ENCODE data around the gene EIF4G3.
"Not testable (repeated sequence)": the region's sequence is repeated elsewhere in the genome, so short reads cannot be mapped to it uniquely, and the experiment has no call there.

The EIF4G3 gene

DNA sequence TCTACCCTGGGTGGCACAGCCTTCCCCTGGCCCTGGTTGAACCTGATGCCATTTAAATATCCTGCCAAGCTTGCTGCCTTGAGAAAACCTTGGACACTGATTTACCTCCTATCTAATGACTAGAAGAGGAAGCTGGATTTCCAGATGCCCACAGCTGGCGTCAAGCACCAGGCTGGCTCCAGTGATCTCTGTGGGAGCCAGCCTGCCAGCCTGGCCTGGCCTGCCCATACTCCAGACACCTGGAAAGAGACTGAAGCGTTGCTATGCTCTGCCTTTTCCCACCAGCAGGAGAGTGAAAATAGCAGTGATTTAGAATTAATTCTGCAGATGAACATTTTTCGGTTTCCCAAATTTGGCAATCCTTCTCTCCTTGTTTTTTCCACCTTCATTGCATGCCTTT, 11.5 kb upstream of the EIF4G3 start:
- no peak for DNase-seq

DNA sequence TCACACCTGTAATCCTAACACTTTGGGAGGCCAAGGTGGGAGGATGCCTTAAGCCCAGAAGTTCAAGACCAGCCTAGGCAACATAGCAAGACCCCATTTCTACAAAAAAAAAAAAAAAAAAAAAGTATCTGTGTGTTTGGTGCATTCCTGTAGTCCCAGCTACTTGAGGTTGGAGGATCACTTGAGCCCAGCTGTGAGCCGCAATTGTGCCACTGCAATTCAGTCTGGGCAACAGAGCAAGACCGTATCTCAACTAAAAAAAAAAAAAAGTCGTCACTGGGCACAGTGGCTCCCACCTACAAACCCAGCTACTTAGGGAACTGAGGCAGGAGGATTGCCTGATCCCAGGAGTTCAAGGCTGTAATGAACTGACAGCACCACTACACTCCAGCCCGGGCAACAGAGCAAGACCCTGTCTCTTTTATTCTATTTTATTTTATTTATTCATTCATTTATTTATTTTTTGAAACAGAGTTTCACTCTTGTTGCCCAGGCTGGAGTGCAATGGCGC, 8.6 kb upstream of the EIF4G3 start:
- no peak for DNase-seq

DNA sequence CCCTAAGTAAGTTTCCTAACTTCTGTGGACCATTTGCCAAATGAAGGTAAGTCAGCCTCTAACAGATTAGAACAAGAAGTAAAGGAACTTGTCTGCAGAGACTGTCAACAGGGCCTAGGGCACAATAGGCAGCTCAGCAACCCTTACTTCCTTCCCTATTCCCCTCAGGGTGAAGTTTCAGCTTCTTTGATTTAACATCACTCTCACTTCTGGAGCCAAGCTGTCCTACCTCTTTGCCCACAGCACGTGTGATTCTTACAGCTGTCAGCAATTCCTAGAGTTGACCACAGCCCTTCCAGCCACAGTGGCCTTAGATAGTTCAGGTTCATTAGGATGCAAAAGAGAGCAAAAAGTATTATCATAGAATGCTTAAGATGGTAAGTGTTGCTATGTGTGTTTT, 7.6 kb upstream of the EIF4G3 start:
- DNase-seq: no peak

DNA sequence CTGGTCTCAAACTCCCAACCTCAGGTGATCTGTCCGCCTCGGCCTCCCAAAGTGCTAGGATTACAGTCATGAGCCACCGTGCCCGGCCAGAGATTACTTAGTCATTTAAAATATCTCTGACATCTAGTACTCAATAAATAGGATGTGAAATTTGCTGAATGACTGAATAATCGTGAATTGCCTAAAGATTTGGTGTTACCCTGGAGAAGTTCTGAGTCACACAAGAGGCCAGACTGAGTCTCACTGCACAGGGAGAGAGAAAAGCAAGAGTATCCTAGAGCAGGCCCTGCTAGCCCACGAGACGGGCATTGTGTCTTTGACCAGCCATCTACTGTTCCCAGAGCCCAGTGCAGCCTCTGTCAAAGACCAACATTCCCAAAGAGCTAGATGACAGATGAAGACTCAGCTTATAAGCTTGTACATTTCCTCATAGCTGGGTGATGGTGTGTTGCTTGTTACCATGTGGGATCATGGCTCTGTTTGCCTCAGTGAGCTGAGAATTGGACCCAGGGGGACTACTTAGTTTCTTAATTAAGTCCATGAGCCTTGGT, 5.6 kb upstream of the EIF4G3 start:
- DNase-seq: no peak

DNA sequence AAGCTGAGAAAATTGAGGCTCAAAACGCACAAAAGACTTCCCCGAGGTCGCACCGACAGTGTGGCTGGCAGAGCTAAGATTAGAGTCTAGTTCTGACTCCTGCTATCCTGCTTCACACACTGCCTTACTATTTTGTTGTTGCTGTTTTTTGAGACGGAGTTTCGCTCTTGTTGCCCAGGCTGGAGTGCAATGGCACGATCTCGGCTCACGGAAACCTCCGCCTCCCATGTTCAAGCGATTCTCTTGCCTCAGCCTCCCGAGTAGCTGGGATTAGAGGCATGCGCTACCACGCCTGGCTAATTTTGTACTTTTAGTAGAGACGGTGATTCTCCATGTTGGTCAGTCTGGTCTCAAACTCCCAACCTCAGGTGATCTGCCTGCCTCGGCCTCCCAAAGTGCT, 1.6 kb upstream of the EIF4G3 start:
- not testable (repeated sequence) for DNase-seq

DNA sequence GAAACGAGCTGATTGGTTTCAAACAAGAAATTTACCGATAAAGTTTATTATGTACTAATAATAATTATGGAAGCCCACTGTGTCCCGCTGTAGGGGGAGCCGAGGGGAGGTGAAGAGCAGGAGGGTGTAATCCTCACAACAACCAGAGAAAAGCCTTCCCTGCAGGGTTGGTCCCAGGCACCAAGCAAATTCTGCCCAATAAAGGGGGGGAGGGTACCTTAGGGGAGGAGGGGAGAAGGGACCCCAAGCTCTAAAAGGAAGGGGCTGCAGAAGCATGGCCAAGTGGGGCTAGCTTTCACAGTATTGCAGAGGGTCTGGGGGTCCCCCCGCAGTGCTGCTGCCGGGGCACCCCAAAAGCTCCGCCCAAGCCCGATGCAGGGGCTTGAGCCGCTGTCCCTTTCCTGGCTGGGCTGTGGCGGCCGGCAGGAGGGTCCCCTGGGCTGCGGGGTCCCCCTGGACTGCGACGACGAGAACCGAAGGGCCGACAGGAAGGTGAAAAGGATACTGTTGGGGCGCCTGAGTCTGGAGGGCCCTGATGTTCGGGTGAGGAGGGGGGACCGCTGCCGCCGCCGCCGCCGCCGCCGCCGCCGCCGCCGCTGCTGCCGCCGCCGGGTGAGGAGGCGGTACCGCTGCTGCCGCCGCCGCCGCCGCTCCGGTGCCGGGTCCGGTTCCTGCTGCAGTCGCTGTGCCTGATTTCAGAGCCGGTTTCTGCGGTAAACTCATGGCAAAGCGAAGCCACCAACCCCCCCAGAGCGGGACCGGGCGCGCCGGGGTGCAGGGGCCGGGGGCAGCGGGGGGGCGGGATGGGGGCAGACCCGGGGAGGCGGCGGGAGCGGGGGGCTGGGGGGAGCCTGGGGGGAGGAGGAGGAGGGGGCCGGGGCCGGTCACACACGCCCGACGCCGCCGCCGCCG, 771 bp downstream of the EIF4G3 start:
- DNase-seq: no peak

DNA sequence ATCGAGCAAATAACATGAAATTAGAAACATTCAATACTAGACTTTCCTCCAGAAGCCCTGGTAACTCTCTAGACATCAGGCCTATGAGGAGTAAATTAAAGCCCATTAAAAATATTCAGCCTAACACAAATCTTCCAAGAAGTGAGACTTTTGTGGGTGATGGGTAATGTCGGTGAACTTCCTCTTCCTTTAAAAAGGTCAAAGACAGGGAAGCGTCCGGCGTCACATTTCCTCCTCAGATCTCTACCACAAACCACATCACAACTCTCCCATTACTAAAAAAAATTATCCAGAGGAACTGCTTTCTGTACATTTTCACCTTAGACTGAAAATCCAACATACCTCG, 1.4 kb downstream of the EIF4G3 start:
- DNase-seq: no peak

DNA sequence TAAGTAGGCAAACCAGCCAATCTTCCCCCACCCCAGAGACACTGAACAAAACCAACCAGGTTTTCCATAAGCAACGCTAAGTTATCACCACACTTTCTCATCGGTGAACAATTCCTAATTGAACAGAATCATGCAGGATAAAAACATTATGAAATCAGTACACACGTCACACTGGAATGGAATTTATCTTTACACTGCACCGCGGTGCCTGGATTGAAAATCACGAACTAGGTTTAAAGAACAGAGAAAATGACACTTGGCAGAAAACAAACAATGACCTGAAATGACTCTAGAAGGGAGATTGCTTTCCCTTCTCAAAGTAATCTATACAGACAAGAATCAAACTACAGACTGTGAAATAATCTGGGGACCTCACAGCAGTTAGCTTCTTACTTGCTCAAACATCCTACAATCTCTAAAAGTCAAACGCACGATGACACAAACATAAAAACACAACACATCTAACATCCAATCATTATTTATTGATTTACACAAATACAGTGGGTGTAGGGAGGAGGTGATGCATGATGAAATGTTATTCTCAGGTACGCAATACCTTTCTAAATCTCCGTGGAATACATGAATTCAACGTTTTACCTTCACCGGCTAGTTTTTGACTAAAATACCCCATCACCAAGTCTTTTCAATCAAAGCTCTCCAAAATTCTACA, 1.9 kb downstream of the EIF4G3 start:
- DNase-seq: no peak

DNA sequence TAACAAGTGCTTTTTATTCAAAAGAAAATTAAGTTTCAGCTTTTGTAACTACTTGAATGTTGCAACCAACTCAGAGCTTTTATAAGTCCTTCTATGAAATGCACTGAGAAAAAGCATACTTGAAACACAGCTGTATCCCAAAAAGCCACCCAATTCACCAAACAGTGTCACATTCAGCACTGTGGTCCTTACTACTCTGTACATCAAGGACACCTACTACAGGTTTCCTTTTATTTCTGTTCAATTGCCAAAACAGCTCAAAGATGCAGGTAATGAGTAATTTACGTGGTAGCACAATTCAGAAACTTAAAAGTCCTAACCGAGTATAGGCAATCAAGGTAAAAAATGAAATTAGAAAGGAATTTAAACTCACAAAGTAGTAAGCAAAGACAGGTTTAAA, 2.5 kb downstream of the EIF4G3 start:
- no peak for DNase-seq

DNA sequence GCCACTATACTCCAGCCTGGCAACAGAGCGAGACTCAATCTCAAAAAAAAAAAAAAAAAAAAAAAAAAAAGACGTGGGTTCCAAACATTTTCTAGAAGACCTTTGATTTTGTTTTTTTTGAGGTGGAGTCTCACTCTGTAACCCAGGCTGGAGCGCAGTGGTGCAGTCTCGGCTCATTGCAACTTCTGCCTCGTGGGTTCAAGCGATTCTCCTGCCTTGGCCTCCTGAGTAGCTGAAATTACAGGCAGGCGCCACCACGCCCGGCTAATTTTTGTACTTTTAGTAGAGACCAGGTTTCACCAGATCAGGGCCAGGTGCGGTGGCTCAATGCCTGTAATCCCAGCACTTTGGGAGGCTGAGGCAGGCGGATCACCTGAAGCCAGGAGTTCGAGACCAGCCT, 3.6 kb downstream of the EIF4G3 start:
- DNase-seq: not testable (repeated sequence)

DNA sequence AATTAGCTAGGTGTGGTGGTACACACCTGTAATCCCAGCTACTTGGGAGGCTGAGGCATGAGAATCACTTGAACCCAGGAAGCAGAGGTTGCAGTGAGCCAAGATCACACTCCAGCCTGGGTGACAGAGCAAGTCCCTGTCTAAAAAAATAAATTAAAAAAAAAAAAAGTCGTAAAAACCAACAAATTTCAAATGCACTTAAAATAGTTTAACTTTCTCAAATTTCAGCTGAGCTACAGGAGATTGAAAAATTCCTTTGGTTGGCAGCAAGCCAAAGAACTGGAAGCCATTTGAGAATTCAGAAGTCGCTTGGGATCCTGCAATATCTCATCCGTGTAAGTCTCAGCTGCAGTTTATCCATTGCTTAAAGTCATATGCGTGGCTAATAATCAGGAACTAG, 5.9 kb downstream of the EIF4G3 start:
- DNase-seq: not testable (repeated sequence)

DNA sequence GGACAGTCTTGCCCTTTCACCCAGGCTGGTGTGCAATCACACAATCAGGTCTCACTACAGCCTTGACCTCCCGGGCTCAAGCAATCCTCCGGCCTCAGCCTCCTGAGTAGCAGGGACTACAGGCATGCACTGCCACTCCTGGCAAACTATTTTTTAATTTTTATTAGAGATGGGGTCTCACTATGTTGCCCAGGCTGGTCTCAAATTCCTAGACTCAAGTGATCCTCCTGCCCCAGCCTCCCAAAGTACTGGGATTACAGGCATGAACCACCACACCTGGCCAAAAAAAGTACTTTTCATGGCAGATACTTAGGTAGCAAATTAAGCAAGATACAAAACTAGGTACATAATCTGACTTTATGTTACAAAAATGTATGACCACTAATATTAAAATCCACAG, 8.3 kb downstream of the EIF4G3 start:
- no peak for DNase-seq

DNA sequence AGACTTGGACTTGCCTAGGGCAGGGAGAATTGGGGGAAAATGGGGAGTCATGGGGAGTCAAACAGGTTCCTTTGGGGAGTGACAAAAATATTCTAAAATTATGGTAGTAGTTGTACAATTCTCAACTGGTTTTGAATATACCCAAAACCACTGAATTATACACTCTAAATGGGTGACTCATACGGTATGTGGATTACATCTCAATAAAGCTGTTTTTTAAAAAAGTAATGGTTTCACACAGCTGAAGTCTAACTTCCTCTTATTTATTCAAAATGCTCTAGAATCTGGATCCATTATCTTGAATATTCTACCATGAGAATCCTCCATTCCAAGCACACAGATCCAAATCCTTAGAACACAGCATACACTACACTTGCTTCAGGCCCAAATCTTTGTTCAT, 11.1 kb downstream of the EIF4G3 start:
- DNase-seq: no peak

DNA sequence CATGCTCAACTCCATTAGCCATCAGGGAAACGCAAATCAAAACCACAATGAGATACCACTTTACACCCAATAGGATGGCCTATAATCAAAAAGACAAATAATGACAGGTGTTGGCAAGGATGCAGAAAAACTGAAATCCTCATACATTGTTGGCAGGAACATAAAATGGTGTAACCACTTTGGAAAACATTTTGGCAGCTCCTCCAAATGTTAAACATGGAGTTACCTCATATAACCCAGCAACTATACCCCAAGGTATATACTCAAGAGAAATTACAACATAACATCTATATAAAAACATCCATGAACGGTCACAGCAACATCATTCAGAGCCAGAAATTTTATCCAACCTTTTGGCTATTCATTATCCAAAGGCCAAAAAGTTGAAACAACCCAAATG, 11.6 kb downstream of the EIF4G3 start:
- peak; percentile 85 for DNase-seq

DNA sequence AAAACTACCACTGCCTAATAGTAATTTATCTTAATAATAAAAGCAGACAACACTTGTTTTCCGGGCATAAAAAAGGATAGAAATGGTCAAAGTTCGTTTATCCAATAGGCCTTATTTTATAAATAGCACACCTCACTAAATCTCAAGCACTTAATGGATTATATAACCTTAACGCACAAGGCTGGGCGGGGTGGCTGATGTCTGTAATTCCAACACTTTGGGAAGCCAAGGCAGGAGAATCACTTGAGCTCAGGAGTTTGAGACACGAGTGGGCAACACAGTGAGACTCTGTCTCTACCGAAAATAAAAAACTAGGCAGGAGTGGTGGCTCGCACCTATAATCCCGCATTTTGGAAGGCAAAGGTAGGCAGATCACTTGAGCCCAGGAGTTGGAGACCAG, 12.4 kb downstream of the EIF4G3 start:
- DNase-seq: no peak

DNA sequence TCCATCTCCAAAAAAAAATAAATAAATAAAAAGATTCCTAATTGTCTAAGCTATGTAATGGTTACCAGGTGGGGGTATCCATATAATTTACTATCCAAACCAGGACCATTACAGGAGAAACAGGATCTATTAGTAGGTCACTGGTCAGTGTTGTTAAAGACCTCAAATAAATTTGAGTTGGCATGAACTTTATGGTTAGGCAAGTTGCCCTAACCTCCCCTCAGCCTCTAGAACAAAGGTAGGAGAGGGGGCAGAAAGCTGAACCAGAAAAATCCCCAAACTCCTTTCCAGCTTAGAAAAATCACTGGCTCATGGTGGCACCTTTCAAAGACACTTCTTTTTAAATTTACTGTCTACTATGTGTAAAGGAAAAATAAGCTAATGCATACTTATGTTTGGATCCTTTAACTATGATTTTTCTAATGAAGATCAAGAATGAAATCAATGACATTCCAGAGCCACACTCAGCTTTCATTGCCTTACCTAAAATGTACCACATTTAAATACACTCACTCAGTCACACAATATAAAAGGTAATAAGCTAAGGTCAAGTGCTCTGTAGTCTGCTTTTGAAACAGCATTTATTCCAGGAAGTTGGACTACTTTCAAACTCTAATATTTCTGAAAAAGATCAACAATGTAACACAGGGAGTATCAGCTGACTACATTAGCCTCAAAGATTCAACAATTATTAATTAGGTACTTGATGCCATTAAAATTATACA, 13.8 kb downstream of the EIF4G3 start:
- no peak for DNase-seq

DNA sequence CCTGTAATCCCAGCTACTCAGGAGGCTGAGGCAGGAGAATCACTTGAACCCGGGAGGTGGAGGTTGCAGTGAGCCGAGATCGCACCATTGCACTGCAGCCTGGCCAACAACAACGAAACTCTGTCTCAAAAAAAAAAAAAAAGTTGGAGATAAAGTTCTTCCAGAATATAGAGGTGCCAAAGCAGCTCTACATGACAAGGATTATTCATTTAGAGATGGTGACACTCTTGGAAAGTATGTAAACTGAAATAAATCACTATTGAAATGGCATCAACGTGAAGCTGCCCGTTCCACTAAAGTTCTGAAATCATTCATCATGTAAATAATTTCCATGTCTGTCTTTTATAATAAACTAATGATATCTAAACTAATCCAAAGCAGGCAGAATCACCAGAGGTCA, 14.9 kb downstream of the EIF4G3 start:
- no peak for DNase-seq

DNA sequence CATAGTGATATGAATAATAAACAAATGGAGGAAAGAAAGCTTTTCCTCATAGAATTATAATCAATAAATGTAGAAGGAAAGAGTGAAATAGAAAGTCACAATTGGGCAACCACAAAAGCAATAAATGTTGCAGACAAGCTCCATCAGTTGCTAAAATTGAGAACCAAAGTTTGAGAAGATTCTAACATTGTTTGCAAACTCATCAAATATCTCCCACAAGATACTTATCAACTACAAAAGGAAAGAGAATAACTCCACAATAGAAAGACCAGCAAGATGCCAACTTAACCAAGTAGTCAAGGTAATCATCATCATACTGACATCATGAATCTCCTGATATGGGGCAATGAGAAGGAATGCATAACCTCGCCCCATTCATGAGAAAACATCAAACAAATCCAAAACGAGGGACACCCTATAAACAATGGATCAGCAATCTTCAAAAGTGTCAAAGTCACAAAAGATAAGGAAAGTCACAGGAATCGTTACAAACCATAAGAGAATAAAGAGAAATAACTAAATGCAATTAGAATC, 16.4 kb downstream of the EIF4G3 start:
- no peak for DNase-seq

DNA sequence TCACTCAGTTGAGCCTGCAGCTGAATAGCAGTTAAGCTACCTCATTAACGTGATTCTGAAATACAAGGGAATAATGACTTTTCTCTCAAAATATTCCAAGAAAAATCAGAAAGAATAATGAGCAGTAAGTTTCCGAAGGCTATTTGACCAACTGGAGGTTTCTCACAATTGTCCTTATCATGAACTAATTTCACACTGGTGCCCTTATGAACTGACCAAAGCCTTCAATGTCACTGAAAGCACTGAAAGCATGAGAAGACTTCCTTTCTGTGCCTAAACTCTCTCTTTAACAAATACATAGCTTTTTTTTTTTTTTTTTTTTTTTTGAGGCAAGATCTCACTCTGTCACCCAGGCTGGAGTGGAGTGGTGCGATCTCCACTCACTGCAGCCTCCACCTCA, 18.8 kb downstream of the EIF4G3 start:
- DNase-seq: no peak

DNA sequence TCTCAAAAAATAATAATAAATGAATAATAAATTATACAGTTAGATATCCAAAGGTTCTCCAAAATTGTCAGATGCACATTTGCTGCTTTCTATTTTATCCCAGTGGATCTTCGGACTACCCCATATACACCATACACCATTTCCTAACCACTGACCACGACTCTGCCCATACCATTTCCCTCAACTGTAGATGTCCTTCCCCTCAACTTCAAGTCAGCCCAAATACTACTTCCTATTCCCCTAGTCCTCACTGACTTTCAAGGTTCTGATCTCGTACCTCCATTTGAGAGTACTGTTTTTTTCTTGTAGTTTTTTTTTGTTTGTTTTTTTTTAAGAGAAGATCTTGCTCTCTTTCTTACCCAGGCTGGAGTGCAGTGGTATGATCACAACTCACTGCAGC, 19.6 kb downstream of the EIF4G3 start:
- DNase-seq: no peak

DNA sequence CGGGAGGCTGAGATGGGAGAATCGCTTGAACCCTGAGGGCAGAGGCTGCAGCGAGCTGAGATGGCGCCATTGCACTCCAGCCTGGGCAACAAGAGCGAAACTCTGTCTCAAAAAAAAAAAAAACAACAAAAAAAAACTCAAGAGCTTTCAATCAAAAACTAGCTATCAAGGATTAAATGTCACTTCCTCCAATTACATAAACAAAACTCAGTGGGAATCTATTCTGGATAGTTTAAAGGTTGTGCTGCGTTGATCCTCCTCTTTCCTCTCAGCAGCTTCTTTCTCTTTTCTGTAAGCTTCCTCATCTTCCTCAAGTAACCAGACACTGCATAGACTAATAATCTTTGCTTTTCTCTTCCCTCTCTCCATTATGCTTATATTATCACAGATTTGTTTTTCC, 20.7 kb downstream of the EIF4G3 start:
- DNase-seq: no peak

DNA sequence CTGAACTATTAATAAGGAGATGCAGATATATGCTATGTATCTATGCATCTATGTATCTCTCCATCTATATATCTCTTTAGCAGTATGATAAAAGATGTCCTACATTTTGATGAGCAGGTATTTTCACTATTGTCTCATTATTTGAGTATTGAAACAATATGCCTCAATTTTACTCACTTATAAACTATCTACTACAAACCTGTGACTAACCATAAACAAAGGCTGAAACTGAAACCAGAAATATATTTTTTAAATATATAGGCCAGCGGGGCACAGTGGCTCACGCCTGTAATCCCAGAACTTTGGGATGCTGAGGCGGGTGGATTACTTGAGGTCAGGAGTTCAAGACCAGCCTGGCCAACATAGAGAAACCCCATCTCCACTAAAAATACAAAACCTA, 22.0 kb downstream of the EIF4G3 start:
- DNase-seq: no peak

DNA sequence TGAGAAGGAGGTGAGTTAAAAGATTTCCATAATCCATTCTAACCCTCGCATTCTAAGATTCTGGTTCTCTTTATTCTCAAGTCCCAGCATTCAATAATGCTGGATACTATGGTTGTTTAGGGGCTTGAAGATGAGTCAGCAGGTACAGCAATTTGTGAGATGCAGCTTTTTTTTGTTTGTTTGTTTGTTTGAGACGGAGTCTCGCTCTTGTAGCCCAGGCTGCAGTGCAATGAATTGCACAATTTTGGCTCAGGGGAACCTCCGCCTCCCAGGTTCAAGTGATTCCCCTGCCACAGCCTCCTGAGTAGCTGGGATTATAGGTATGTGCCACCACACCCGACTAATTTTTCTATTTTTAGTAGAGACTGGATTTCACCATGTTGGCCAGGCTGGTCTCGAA, 23.3 kb downstream of the EIF4G3 start:
- DNase-seq: no peak
